Vagina (tissue), 2 donors: ENCODE results near the gene LMO1. TPM values are rescaled to one million over a fixed set of nuclear protein-coding genes. Genes with fewer than 3 reads are reported as not detected.

Source experiments
- DNase-seq, 2 donors: peaks; one replicate each; pipeline ENCODE4 v3.0.0-alpha.2; 2017; ENCODE audit errors: extremely low spot score in 2 of 2
- H3K27ac ChIP-seq: fragments of 200-600 bp; sonication (generic); one replicate; pipeline ENCODE4 v1.5.1; 2019
- H3K27me3 ChIP-seq: fragments of 200-600 bp; sonication (generic); one replicate; pipeline ENCODE4 v1.5.1; 2019
- H3K36me3 ChIP-seq, 2 donors: fragments of 200-600 bp; sonication (generic); one replicate each; pipeline ENCODE4 v1.5.1; 2017 to 2019
- H3K4me1 ChIP-seq: fragments of 200-600 bp; sonication (generic); one replicate; pipeline ENCODE4 v1.5.1; 2019
- H3K4me3 ChIP-seq, 2 donors: fragments of 200-600 bp; sonication (generic); 1 replicate in 1 of 2; 2 replicates in 1 of 2; pipeline ENCODE4 v1.5.1; 2016 to 2019
- H3K9me3 ChIP-seq: fragments of 200-600 bp; sonication (generic); one replicate; pipeline ENCODE4 v1.5.1; 2019
- POLR2A ChIP-seq, 2 donors: fragments of 450-650 bp; IDR thresholded peaks; one replicate each; pipeline ENCODE4 v1.6.1; 2017; ENCODE audit warnings: antibody characterized with exemption in 2 of 2, mild to moderate bottlenecking in 2 of 2, moderate library complexity in 2 of 2
- POLR2AphosphoS5 ChIP-seq, 2 donors: sonication (generic); formaldehyde crosslinking; IDR thresholded peaks; one replicate each; pipeline ENCODE4 v1.9.0; 2017; ENCODE audit warnings: antibody characterized with exemption in 2 of 2, mild to moderate bottlenecking in 2 of 2, low read depth in 1 of 2; ENCODE audit not compliant: insufficient read depth in 1 of 2
- intact Hi-C: fragments of 100-400 bp; cut with DNase I; formaldehyde crosslinking; loops from one replicate; pipeline ENCODE4 v1.15.1; 2023
- total RNA-seq: library from RNA; depleted of rRNA; stranded (reverse); fragments of >200 nt; gene quantifications from one replicate; pipeline ENCODE4 v1.2.3, GENCODE V29; 2016
- TF ChIP-seq, protein P1 (sequence below), 3 experiments: fragments of 450-650 bp in 2 of 3; fragments of 200-600 bp in 1 of 3; sonication (generic) in 1 of 3; IDR thresholded peaks; one replicate each; pipeline ENCODE4 v1.5.1; 2017 to 2019; ENCODE audit warnings: antibody characterized with exemption in 3 of 3, mild to moderate bottlenecking in 2 of 3, moderate library complexity in 2 of 3

The LMO1 gene
- total RNA-seq, 1 donor from 2014 or later: not detected

DNA sequence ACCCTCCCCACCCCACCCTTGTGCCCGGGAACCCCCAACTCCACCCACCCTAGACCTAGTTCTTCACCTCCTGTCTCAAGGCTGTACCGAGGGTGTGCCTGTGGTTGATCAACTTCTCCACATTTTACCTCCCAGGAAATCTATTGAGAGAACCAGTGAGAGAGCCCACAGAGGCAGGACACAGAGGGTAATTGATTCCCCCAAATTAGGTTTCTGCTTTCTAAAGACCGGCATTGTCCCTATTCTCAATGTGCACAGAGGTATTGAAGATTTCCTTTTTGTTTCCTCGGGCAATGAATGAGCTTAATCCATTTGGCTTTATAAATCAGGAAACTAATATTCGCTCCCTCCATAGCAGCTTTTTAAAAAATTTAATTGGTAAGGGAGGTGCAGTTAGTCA lies 6.0 kb upstream of the LMO1 start:
- DNase-seq: no peak
- Histone ChIP-seq H3K4me1 (peaks cover 6% of the 10 kb centered on the region), H3K4me3 (no peak overlapping the region), H3K9me3 (no peaks in the 10 kb centered on the region), H3K27me3 (no peaks in the 10 kb centered on the region), H3K27ac (no peak overlapping the region), H3K36me3 (no peaks in the 10 kb centered on the region)
- intact Hi-C loops: no loop called here
- TF ChIP-seq POLR2A (IDR thresholded peaks at IDR 0.05) (no peak), POLR2AphosphoS5 (IDR thresholded peaks at IDR 0.05; ENCODE audit: insufficient read depth in 1 of 2, low read depth in 1 of 2) (no peak)
- TF ChIP-seq, protein P1, sequence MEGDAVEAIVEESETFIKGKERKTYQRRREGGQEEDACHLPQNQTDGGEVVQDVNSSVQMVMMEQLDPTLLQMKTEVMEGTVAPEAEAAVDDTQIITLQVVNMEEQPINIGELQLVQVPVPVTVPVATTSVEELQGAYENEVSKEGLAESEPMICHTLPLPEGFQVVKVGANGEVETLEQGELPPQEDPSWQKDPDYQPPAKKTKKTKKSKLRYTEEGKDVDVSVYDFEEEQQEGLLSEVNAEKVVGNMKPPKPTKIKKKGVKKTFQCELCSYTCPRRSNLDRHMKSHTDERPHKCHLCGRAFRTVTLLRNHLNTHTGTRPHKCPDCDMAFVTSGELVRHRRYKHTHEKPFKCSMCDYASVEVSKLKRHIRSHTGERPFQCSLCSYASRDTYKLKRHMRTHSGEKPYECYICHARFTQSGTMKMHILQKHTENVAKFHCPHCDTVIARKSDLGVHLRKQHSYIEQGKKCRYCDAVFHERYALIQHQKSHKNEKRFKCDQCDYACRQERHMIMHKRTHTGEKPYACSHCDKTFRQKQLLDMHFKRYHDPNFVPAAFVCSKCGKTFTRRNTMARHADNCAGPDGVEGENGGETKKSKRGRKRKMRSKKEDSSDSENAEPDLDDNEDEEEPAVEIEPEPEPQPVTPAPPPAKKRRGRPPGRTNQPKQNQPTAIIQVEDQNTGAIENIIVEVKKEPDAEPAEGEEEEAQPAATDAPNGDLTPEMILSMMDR (IDR thresholded peaks at IDR 0.05): no peak

DNA sequence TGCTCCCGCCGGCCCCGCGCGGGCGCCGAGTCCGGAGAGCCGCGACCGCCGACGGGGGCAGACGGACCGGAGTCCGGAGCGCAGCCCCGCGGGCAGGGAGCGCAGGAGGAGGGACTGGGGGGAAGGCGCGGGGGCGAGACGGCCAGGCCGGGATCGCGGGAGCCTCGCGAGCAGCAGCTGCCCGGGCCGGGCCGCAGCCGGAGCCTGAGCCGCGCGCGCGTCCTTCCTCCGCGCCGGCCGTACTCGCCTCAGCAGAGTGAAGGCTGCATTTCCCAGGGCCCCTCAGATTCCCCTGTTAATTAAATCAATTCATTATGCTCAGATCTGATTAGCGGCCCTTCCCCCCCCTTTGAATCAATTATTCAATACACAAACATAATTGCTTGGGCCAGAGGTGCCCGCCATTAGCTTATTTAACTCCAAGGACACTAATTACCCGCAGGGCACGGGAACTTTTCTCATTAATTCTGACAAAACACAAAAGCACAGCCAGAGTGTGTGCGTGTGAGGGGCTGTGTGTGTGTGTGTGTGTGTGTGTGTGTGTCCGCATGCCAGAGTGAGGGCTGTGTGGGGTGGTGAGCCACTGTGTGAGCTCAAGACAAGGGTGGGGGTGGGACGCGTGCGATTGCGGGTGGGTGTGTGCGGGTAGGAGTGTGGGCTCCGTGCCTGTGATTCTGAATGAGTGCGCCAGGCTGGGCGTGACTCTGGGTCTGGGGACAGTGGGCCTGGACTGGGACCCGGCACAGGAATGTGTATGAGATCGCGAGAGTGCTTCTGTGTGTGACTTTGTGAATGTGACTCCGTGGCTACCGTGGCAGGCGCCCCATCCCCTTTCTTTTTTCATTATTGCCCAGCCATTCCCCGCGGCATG lies 5.1 kb upstream of the LMO1 start:
- Histone ChIP-seq H3K4me3 (peak overlapping the region; percentile 36 to 49), H3K27me3 (no peaks in the 10 kb centered on the region), H3K27ac (no peak overlapping the region), H3K4me1 (peaks cover 6% of the 10 kb centered on the region), H3K36me3 (no peaks in the 10 kb centered on the region), H3K9me3 (no peaks in the 10 kb centered on the region)
- no peak for TF ChIP-seq POLR2A (IDR thresholded peaks at IDR 0.05)
- no peak for TF ChIP-seq POLR2AphosphoS5 (IDR thresholded peaks at IDR 0.05; ENCODE audit: insufficient read depth in 1 of 2, low read depth in 1 of 2)
- TF ChIP-seq, protein P1 (IDR thresholded peaks at IDR 0.05): no peak
- no peak for DNase-seq
- intact Hi-C loops: no loop called here

DNA sequence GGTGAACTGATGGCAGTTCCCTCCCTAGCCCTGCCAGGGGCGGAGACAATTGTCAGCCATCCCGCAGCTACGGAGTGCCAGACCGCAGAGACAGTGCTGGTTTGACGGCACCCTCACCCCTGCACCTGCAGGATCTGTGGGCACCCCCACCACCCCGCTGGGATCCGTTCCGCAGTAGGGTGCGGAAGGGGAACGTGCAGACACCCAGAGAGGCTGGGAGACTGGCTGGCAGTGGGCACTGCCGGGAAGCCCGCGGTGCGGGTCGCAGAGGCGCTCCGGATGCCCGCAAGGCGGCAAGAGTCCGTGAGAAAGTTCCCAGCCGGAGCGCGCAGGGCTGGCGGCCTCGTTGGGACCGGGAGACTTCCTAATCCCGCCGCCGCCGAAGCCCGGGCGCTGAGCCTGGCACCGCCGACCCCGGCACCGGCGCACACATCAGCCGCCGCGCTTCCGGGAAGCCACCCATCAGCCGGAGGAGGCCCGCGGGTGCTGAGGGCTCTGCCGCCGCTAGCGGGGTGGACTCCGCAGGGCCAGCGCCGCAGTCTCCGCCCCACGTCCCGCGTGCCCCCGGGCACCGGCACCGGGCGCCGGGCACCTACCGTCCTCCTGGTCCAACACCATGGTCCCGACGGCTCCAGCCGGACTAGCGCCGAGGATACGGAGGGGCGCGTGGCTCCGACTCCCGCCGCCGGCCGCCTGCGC lies 4.3 kb upstream of the LMO1 start:
- Histone ChIP-seq H3K4me1 (peaks cover 12% of the 10 kb centered on the region), H3K27ac (no peak overlapping the region), H3K9me3 (no peaks in the 10 kb centered on the region), H3K27me3 (no peaks in the 10 kb centered on the region), H3K4me3 (peak overlapping the region; percentile 36 to 49), H3K36me3 (no peaks in the 10 kb centered on the region)
- no peak for TF ChIP-seq POLR2A (IDR thresholded peaks at IDR 0.05)
- TF ChIP-seq POLR2AphosphoS5 (IDR thresholded peaks at IDR 0.05; ENCODE audit: insufficient read depth in 1 of 2, low read depth in 1 of 2): no peak
- TF ChIP-seq, protein P1 (IDR thresholded peaks at IDR 0.05): no peak
- intact Hi-C loops: no loop called here
- DNase-seq: no peak

DNA sequence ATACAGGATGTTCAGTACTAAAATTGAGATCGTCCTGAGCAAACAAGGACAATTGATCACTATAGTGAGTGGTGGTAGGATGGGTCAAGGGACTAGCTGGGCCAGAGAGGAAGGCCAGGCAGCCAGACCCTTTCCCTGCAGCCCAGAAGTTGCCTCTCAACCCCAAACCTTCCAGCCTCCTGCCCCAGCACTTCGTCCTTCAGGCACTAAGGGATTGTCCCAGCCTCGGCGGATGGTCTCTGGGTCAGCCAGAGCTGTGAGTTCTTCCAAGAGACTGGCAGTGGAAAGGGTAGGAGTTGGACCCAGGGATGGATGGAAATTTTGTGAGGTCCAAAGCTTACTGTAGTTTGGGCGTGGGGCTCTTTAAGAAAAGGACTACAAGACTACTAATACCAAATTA lies 3.6 kb upstream of the LMO1 start:
- Histone ChIP-seq H3K36me3 (no peaks in the 10 kb centered on the region), H3K9me3 (no peaks in the 10 kb centered on the region), H3K27me3 (no peaks in the 10 kb centered on the region), H3K4me3 (no peak overlapping the region), H3K27ac (no peak overlapping the region), H3K4me1 (peaks cover 17% of the 10 kb centered on the region)
- TF ChIP-seq POLR2A (IDR thresholded peaks at IDR 0.05): no peak
- no peak for TF ChIP-seq POLR2AphosphoS5 (IDR thresholded peaks at IDR 0.05; ENCODE audit: insufficient read depth in 1 of 2, low read depth in 1 of 2)
- TF ChIP-seq, protein P1 (IDR thresholded peaks at IDR 0.05): no peak
- intact Hi-C loops: no loop called here
- no peak for DNase-seq
